Activated CD4-positive, alpha-beta memory T cell treated with anti-CD3 and anti-CD28 coated beads, Interleukin-2, amount 10 ng/mL, durations not matched to agents 7 days and 5 days (primary cell): Measurements from ENCODE around the gene GALNT1. TPM values are rescaled to one million over a fixed set of nuclear protein-coding genes. Genes with fewer than 3 reads are reported as not detected.

Source experiments
- CTCF ChIA-PET: fragments of 350-600 bp; sonication (Branson Sonifier 250); formaldehyde crosslinking; loops from one replicate; lab custom pipeline; 2021; ENCODE audit warnings: antibody characterized with exemption, inconsistent platforms; lab: Charles Lee
- POLR2A ChIA-PET: fragments of 350-600 bp; sonication (Branson Sonifier 250); formaldehyde crosslinking; loops from one replicate; lab custom pipeline; 2021; ENCODE audit warnings: antibody characterized with exemption; lab: Charles Lee
- DNase-seq: peaks from one replicate; pipeline ENCODE4 v3.0.0-alpha.2; 2020
- H3K27ac Mint-ChIP-seq: one replicate; pipeline ENCODE4 v1.8.0; 2021; ENCODE audit warnings: mild to moderate bottlenecking, mixed read lengths
- H3K27me3 Mint-ChIP-seq: one replicate; pipeline ENCODE4 v1.8.0; 2021; ENCODE audit warnings: mixed read lengths
- H3K36me3 Mint-ChIP-seq: one replicate; pipeline ENCODE4 v1.8.0; 2021; ENCODE audit warnings: low read depth, mixed read lengths
- H3K4me1 Mint-ChIP-seq: one replicate; pipeline ENCODE4 v1.8.0; 2021; ENCODE audit warnings: mixed read lengths
- H3K4me3 Mint-ChIP-seq: one replicate; pipeline ENCODE4 v1.8.0; 2021; ENCODE audit warnings: mild to moderate bottlenecking, mixed read lengths
- H3K9me3 Mint-ChIP-seq: one replicate; pipeline ENCODE4 v1.8.0; 2021; ENCODE audit warnings: mixed read lengths
- total RNA-seq, 2 experiments: library from RNA; stranded (reverse); gene quantifications; one replicate each; pipeline ENCODE4 v1.2.3, GENCODE V29; 2021

The GALNT1 gene
- total RNA-seq, 2 experiments from 2014 or later = 44.0 to 47.3 TPM

DNA sequence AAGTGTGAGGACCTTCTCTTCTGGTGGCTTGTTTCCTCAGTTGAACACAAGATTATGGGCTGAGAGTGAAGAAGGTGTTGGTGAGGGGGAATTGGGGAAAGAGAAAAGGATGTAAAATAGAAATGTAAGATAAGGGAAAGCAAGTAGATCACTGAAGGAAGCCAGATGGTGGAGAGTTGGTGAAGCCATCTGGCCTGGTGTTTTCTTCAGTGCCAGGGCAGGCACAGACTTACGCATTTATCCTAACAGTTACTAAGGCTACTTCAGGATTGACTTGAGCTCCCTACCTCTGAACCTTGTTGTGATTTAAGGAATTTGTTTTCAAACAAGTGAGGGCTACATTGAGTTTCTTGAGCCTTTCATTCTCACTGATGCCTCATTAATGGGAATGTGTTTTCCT is 113.8 kb downstream of the GALNT1 start:
- Mint-ChIP-seq H3K9me3 (no peaks in the 10 kb centered on the region), H3K4me3 (no peak overlapping the region), H3K27me3 (no peaks in the 10 kb centered on the region), H3K36me3 (peaks cover 5% of the 10 kb centered on the region), H3K27ac (no peak overlapping the region), H3K4me1 (no peaks in the 10 kb centered on the region)
- ChIA-PET POLR2A (no interaction called here), CTCF (no interaction called here)
- DNase-seq = no peak

DNA sequence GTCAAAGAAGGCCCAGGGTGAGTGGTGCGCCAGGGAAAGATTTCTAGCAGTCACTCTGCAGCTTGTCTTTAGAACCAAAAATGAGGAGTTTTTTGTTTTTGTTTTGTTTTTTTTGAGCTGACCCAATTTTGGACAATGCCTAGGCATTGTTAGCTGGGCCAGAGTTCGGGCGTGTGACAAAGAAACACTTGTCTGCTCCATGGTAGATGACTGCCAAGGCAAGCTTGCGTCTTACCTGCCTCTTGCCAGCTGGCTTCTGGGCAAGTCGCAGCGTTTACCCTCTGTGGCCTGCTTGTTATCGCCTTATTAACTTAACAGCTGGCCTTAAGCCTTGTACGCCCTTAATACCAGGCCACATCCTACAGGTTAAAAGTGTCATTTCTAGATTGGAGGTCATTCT is 114.3 kb downstream of the GALNT1 start:
- Mint-ChIP-seq H3K27ac (no peak overlapping the region), H3K4me1 (no peaks in the 10 kb centered on the region), H3K4me3 (no peak overlapping the region), H3K27me3 (no peaks in the 10 kb centered on the region), H3K9me3 (no peaks in the 10 kb centered on the region), H3K36me3 (peaks cover 5% of the 10 kb centered on the region)
- POLR2A ChIA-PET = no interaction called here
- no peak for DNase-seq
- CTCF ChIA-PET = no interaction called here

DNA sequence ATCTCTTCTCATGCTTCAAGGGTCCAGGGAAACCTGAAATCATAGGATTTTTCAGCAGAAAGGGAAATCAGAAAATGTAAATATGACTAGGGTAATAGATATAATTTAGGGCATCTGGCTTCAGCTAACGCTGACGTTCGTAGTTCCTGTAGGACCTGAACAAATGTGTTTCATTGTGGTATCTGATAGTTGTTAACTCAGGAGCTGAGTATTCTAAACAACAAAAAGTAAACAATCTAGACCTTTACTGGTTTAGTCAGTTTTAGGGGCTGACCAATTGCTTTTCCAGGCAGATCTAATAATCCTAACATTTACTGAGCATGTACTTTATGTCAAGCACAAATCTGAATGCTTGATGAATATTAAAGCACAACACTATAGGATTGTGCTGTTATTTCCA is 114.8 kb downstream of the GALNT1 start:
- Mint-ChIP-seq H3K27me3 (no peaks in the 10 kb centered on the region), H3K9me3 (no peaks in the 10 kb centered on the region), H3K27ac (no peak overlapping the region), H3K36me3 (peaks cover 5% of the 10 kb centered on the region), H3K4me3 (no peak overlapping the region), H3K4me1 (no peaks in the 10 kb centered on the region)
- no peak for DNase-seq
- POLR2A ChIA-PET = no interaction called here
- CTCF ChIA-PET = no interaction called here

DNA sequence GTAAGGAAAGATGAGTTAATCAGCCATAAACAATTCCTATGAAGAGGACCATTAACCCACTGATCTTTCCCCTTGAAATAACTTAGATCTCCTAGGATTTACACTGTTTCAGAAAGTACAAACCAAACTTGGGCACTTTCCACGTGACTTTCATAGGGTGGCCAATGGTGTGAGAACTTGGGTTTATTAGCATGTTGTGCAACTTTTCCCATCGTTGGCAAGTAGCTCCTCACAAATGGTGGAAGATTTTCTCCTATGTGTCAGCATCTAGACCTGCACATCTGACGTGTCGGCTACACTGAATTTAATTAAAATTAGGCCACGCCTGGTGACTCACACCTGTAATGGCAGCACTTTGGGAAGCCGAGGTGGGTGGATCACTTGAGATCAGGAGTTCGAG is 116.3 kb downstream of the GALNT1 start:
- ChIA-PET CTCF (no interaction called here), POLR2A (no interaction called here)
- no peak overlapping the region for H3K27ac Mint-ChIP-seq
- H3K36me3 Mint-ChIP-seq = peaks cover 5% of the 10 kb centered on the region
- no peaks in the 10 kb centered on the region for H3K4me1 Mint-ChIP-seq
- DNase-seq = no peak
- no peaks in the 10 kb centered on the region for H3K27me3 Mint-ChIP-seq
- no peaks in the 10 kb centered on the region for H3K9me3 Mint-ChIP-seq
- H3K4me3 Mint-ChIP-seq = no peak overlapping the region

DNA sequence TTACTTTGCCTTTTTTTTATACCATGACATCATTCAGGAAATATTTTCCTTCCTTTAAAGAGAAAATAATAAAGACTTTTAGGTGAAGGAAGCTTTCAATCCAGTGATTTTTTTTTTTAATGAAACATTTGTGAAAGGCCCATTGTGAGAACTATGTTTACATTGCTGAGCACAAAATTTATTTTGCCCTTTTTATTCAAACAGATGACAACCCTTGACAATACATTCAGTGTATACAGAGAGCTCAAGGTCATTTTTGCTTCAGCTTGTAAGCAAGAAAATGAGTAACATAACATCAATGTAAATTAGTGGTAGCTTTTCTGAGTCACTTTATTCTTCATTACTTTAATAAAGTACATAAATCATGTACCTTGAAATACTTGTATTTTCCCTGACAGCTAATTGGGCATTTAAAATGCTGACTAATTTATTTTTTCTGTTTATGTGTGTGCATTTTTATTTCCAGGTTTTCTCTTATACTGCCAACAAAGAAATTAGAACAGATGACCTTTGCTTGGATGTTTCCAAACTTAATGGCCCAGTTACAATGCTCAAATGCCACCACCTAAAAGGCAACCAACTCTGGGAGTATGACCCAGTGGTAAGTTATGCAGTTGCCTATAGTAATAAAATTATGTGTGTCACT is 121.6 kb downstream of the GALNT1 start:
- Mint-ChIP-seq H3K27me3 (no peaks in the 10 kb centered on the region), H3K4me1 (no peaks in the 10 kb centered on the region), H3K9me3 (no peaks in the 10 kb centered on the region), H3K4me3 (no peak overlapping the region), H3K36me3 (peaks cover 9% of the 10 kb centered on the region), H3K27ac (no peak overlapping the region)
- ChIA-PET POLR2A (no interaction called here), CTCF (no interaction called here)
- DNase-seq = no peak

DNA sequence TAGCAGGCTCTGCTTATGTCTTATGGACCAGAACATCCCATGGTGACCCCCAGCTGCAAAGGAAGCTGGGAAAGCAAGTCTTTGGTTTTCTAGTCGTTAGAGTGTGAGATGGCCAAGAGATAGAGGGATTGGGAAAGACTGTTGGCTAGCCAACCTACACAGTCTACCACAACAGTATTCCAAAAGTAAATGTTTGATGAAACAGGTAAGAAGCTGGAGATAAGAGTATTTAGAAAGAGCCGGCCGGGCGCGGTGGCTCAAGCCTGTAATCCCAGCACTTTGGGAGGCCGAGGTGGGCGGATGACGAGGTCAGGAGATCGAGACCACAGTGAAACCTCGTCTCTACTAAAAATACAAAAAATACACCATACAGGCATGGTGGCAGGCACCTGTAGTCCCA is 124.4 kb downstream of the GALNT1 start:
- H3K4me3 Mint-ChIP-seq = no peak overlapping the region
- H3K9me3 Mint-ChIP-seq = no peaks in the 10 kb centered on the region
- POLR2A ChIA-PET = no interaction called here
- no peak for DNase-seq
- no peaks in the 10 kb centered on the region for H3K4me1 Mint-ChIP-seq
- peaks cover 8% of the 10 kb centered on the region for H3K36me3 Mint-ChIP-seq
- CTCF ChIA-PET = no interaction called here
- H3K27me3 Mint-ChIP-seq = no peaks in the 10 kb centered on the region
- no peak overlapping the region for H3K27ac Mint-ChIP-seq

DNA sequence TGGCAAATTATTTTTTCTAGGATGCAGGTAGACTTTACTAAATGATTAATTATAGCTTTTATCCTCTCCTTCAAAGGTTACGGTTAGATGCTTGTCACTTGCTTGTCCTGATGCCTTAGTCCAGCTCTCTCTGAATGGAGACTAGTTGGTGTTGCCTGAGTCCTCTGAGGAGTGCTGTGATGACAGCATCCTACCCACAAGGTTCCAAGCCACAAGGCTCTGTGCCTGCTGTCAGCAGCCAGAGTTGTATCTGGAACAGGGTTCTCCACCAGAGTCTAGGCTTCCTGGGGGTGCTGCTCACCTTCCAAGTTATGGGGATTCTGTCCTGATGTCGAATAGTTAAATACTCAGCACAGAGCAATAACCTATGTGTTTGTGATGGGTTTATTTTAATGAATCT is 125.7 kb downstream of the GALNT1 start:
- Mint-ChIP-seq H3K36me3 (peaks cover 8% of the 10 kb centered on the region), H3K4me3 (no peak overlapping the region), H3K27ac (no peak overlapping the region), H3K27me3 (no peaks in the 10 kb centered on the region), H3K4me1 (no peaks in the 10 kb centered on the region), H3K9me3 (no peaks in the 10 kb centered on the region)
- no peak for DNase-seq
- CTCF ChIA-PET = no interaction called here
- POLR2A ChIA-PET = no interaction called here

DNA sequence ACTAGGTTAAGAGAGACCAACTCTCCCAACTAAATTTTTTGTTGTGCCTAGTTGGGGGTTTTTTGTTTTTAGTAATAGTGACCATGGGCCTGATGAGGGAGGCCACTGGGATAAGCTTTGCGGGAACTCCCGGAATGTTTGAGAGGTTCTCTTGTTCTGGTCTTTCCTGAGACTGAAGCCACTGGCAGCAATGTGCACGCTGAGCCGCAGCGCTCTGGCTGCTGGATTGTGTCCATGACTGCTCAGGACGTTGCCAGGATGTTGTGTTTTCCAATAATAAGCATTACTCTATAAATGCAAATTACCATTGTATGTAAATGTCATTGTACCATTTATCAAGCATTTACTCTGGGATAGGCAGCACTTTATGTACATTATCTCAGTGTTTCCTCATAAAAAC is 126.1 kb downstream of the GALNT1 start:
- H3K27me3 Mint-ChIP-seq = no peaks in the 10 kb centered on the region
- peaks cover 12% of the 10 kb centered on the region for H3K36me3 Mint-ChIP-seq
- POLR2A ChIA-PET = no interaction called here
- DNase-seq = no peak
- H3K4me1 Mint-ChIP-seq = no peaks in the 10 kb centered on the region
- H3K27ac Mint-ChIP-seq = no peak overlapping the region
- H3K9me3 Mint-ChIP-seq = no peaks in the 10 kb centered on the region
- CTCF ChIA-PET = no interaction called here
- no peak overlapping the region for H3K4me3 Mint-ChIP-seq

DNA sequence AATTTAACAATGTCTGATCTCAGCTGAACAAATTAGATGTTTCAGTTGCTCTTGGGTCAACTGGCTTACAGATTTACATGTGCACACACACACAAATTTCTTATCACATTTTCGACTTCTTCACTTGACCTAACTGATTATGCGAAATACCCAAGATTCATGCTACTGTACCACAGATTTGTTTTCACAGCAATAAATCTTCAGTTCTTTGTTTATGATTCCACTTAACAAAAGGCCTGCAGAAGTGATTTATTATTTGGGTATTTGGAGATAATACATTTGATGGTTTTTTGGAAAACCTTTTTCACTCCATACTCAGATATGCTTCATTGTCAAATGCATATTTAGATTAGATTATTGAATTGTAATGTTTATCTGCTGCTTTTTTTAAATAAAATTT is 129.0 kb downstream of the GALNT1 start:
- POLR2A ChIA-PET = no interaction called here
- DNase-seq = no peak
- no peaks in the 10 kb centered on the region for H3K9me3 Mint-ChIP-seq
- no peak overlapping the region for H3K27ac Mint-ChIP-seq
- no peaks in the 10 kb centered on the region for H3K4me1 Mint-ChIP-seq
- H3K4me3 Mint-ChIP-seq = no peak overlapping the region
- no peaks in the 10 kb centered on the region for H3K27me3 Mint-ChIP-seq
- CTCF ChIA-PET = no interaction called here
- H3K36me3 Mint-ChIP-seq = peaks cover 15% of the 10 kb centered on the region

DNA sequence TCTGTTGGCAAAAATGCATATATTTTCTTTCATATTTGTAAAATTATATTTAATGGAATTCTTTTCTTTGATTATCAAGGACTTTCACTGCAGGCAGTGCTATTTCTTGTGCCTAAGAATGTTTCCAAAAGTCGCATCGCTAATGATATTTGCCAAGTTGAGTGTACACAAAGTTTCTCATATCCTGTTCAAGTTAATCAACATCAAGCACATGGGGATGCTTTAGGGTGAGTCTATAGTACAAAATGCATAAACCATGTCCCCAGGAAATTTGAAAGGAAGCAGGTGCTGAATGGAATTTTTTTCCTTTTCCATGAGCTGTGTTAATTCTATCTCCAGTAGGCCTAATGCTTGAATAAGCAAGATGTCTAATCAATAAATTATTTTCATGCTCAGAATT is 129.7 kb downstream of the GALNT1 start:
- DNase-seq = no peak
- ChIA-PET POLR2A (no interaction called here), CTCF (no interaction called here)
- Mint-ChIP-seq H3K4me3 (no peak overlapping the region), H3K27ac (no peak overlapping the region), H3K27me3 (peaks cover 3% of the 10 kb centered on the region), H3K9me3 (peaks cover 3% of the 10 kb centered on the region), H3K36me3 (peaks cover 15% of the 10 kb centered on the region), H3K4me1 (no peaks in the 10 kb centered on the region)

DNA sequence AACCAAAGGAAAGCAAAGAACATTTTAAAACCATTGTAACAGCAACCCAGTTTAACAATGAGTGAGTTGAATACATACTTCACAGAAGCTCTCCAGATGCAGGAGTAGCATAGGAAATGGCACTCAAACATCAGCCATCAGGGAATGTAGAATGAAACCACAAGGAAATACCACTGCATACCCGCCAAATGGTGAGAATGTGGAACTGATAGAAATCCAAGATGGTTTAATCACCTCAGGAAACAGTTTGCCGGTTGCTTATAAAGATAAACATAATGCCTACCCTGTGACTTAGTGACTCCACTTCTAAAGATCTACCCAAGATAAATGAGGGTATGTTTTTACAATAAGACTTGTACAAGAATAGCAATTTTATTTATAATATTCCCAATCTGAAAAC is 132.0 kb downstream of the GALNT1 start:
- H3K36me3 Mint-ChIP-seq = peaks cover 15% of the 10 kb centered on the region
- ChIA-PET CTCF (no interaction called here), POLR2A (no interaction called here)
- no peak overlapping the region for H3K4me3 Mint-ChIP-seq
- peaks cover 4% of the 10 kb centered on the region for H3K27me3 Mint-ChIP-seq
- DNase-seq = no peak
- peaks cover 4% of the 10 kb centered on the region for H3K9me3 Mint-ChIP-seq
- no peaks in the 10 kb centered on the region for H3K4me1 Mint-ChIP-seq
- H3K27ac Mint-ChIP-seq = no peak overlapping the region

DNA sequence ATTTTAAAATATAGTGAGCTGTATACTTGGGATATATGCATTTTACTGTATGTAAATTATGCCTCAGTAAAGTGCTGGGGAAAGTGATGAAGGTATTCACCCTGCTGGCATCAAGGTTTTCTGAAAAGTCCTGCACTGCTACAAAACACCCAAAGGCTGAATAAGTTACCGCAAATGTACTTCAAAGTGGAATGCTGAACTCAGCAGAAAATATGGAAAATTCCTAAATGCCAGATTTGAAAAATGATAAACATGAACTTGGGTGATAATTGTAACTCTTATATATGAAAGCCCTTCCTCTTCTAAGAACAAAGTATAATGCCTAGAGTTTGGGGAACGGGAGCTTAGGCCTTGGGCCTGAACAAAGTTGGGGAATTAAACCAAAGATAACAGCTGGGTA is 133.0 kb downstream of the GALNT1 start:
- Mint-ChIP-seq H3K27me3 (peaks cover 4% of the 10 kb centered on the region), H3K9me3 (peaks cover 4% of the 10 kb centered on the region), H3K4me3 (no peak overlapping the region), H3K27ac (no peak overlapping the region), H3K4me1 (no peaks in the 10 kb centered on the region), H3K36me3 (peaks cover 15% of the 10 kb centered on the region)
- ChIA-PET POLR2A (no interaction called here), CTCF (no interaction called here)
- DNase-seq = no peak

DNA sequence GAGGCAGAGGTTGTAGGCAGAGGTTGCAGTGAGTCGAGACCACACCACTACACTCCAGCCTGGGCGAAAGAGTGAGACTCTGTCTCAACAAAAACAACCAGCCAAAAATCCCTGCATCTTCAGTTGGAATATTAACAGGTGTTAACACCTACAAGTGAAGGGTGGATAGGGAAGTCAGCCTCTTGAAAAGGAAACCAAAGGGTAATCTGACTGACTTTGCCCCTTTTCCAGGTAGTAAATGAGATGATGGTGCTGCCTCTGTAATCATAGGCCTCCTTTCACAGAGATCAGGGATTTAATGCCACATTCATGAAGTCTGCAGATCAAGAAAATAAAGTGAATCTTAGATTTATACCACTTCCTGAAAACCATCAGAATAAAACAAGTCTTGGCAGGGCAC is 133.6 kb downstream of the GALNT1 start:
- Mint-ChIP-seq H3K36me3 (peaks cover 15% of the 10 kb centered on the region), H3K4me3 (no peak overlapping the region), H3K27ac (no peak overlapping the region), H3K27me3 (peaks cover 4% of the 10 kb centered on the region), H3K9me3 (peaks cover 4% of the 10 kb centered on the region), H3K4me1 (no peaks in the 10 kb centered on the region)
- ChIA-PET POLR2A (no interaction called here), CTCF (no interaction called here)
- DNase-seq = no peak

DNA sequence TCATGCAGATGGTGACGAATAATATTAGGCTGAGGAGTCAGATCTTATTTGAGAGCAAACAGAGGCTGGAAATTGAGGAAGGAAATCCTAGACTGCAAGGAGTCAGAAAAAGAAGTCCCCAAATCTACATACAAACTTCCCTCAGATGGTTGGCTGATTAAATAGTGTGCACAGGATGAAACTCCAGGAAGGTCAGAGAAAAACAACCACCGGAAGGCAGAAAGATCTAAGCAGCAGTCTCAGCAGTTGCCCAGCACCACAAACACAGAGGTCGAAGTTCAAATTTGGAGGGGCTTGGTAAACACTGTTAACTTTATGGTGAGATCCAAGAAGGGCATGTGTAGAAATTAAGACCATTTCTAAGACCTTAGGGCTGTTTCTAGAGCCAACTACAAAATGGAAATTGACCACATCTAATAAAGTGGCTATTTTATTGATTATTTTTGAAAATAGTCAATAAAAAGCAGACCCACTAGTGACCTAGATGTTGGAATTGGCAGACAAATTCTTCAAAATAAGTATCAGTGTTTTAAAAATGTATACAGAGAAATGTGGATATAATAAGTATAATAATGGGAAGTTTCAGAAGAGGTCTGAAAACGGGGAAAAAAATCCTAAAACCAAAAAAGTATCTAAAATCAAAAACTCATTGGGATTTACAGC is 134.8 kb downstream of the GALNT1 start:
- no peak for DNase-seq
- Mint-ChIP-seq H3K27me3 (peaks cover 4% of the 10 kb centered on the region), H3K4me1 (no peaks in the 10 kb centered on the region), H3K9me3 (peaks cover 4% of the 10 kb centered on the region), H3K27ac (no peak overlapping the region), H3K4me3 (no peak overlapping the region), H3K36me3 (peaks cover 12% of the 10 kb centered on the region)
- ChIA-PET CTCF (no interaction called here), POLR2A (no interaction called here)
